Upper lobe of left lung (tissue), 4 donors: Measurements from ENCODE around the gene ITK.

Source experiments
- CTCF ChIP-seq, 6 experiments: fragments of 450-650 bp in 4 of 6; fragments of 200-600 bp in 2 of 6; sonication (generic) in 2 of 6; IDR thresholded peaks; one replicate each; pipeline ENCODE4 v1.5.1; 2016 to 2019; ENCODE audit warnings: antibody characterized with exemption in 6 of 6
- POLR2A ChIP-seq, 4 donors: fragments of 450-650 bp; IDR thresholded peaks; one replicate each; pipeline ENCODE4 v1.5.1; 2016 to 2017; ENCODE audit warnings: antibody characterized with exemption in 4 of 4, mild to moderate bottlenecking in 2 of 4
- POLR2AphosphoS5 ChIP-seq, 2 donors: sonication (generic); formaldehyde crosslinking; IDR thresholded peaks; one replicate each; pipeline ENCODE4 v1.5.1; 2017; ENCODE audit warnings: antibody characterized with exemption in 2 of 2

DNA sequence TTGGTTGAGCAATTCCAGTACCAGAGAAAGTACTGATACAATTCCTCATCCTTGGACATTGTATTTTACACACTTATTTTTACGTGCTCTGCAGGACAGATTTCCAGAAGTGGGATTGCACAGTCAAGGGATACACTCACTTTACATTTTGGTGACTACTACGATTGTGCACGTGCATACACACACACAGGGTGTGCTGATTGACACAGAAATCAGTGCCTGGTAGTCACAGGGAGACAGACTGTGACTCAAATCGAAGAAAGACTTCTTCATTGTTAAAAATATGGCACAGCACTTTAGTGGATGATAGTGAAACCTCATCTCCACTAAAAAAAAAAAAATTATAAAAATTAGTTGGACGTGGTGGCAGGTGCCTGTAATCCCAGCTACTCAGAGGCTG, 16.1 kb upstream of the ITK start:
- no peak for TF ChIP-seq POLR2AphosphoS5 (IDR thresholded peaks at IDR 0.05)
- no peak for TF ChIP-seq CTCF (IDR thresholded peaks at IDR 0.05)
- TF ChIP-seq POLR2A (IDR thresholded peaks at IDR 0.05): no peak
